Stimulated activated CD4-positive, alpha-beta T cell treated with anti-CD3 and anti-CD28 coated beads, Interleukin-15, amount 100 ng/mL, for 48 hours (primary cell): ENCODE results near the gene ABHD6.
"Not testable (repeated sequence)": the region's sequence is repeated elsewhere in the genome, so short reads cannot be mapped to it uniquely, and the experiment has no call there.

Experiments
- DNase-seq, 2 donors: peaks; one replicate each; pipeline ENCODE4 v3.0.0-alpha.2; 2020; ENCODE audit warnings: low read depth in 2 of 2

Gene ABHD6

GRCh38 chr3:58274027-58274614, 36.5 kb downstream of the ABHD6 start:
- no peak for DNase-seq

DNA sequence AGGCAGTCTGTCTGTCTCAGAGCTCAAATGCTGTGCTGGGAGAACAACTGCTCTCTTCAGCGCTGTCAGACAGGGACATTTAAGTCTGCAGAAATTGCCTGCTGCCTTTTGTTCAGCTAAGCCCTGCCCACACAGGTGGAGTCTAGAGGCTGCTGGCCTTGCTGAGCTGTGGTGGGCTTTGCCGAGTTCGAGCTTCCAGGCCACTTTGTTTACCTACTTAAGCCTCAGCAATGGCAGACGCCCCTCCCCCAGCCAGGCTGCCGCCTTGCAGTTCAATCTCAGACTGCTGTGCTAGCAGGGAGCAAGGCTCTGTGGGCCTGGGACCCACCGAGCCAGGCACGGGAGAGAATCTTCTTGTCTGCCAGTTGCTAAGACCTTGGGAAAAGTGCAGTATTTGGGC, 43.5 kb downstream of the ABHD6 start:
- DNase-seq: no peak

DNA sequence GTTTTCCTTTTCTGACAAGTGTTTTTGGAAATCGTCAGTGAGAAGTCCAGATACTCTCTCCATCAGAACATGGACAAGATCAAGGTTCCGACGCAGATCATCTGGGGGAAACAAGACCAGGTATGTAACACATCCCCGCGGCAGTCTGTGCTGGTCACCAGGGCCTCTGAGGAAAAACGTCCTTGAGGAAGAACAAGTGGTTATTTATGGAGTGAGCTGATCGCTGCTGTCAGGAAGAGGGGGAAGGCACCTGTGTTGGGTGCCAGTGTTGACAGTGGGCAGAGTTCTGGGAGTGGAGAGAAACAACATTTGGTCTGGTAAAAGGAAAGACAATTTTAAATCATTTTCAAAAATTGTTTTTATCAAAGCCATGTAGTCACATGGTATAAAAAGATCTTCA, 47.7 kb downstream of the ABHD6 start:
- no peak for DNase-seq

GRCh38 chr3:58287354-58287753, 49.8 kb downstream of the ABHD6 start:
- no peak for DNase-seq

- no peak for DNase-seq
Observed at GRCh38 chr3:58288011-58288728, 50.6 kb downstream of the ABHD6 start.

- not testable (repeated sequence) for DNase-seq
Observed at GRCh38 chr3:58288964-58289613, 51.5 kb downstream of the ABHD6 start.

DNA sequence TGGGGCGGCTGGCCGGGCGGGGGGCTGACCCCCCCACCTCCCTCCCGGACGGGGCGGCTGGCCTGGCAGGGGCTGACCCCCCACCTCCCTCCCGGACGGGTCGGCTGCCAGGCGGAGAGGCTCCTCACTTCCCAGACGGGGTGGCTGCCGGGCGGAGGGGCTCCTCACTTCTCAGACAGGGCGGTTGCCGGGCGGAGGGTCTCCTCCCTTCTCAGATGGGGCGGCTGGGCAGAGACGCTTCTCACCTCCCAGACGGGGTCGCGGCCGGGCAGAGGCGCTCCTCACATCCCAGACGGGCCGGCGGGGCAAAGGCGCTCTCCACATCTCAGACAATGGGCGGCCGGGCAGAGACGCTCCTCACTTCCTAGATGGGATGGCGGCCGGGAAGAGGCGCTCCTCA, 52.9 kb downstream of the ABHD6 start:
- DNase-seq: not testable (repeated sequence)

GRCh38 chr3:58291671-58292338, 54.2 kb downstream of the ABHD6 start:
- no peak for DNase-seq

DNA sequence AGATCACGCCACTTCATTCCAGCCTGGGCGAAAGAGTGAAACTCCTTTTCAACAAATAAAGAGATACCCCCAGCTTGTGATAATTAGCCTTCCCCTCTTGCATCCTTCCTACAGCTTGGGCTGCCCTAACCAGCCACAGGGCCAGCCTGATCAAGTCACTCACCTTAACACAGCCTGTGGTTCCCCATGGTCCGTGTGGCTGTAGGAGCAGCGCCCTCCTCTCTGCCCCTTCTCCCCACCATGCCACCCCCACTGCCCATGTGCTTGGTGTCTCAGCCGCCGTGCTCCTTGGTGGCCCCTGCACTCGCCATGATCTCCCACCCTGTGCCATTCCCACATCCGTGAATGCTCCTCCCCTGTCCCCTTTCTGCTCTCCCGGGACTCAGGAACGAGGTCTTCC, 55.3 kb downstream of the ABHD6 start:
- DNase-seq: no peak

GRCh38 chr3:58293516-58293915, 55.9 kb downstream of the ABHD6 start:
- no peak for DNase-seq

- DNase-seq: no peak
Observed at GRCh38 chr3:58296269-58296668, 58.7 kb downstream of the ABHD6 start.

- no peak for DNase-seq
Observed at GRCh38 chr3:58296843-58297242, 59.3 kb downstream of the ABHD6 start.

DNA sequence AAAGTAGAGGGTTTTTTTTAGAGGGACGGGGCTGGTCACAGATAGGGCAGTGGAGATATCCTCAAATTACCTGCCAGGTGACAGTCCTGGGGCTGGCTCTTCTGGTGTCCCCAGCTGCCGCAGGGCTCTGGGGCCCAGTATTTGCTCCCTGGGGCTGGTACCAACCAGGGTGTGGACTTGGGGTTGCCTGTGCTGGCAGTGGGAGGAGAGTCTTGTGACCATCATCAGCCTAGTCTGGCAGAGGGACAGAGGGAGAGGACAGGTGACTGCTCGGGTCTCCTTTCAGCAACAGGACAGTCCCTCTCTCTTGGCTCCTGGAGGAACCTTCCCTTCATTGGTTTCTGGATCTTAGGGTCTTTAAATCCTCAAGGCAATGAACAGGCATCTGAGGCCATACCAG, 60.6 kb downstream of the ABHD6 start:
- no peak for DNase-seq

DNA sequence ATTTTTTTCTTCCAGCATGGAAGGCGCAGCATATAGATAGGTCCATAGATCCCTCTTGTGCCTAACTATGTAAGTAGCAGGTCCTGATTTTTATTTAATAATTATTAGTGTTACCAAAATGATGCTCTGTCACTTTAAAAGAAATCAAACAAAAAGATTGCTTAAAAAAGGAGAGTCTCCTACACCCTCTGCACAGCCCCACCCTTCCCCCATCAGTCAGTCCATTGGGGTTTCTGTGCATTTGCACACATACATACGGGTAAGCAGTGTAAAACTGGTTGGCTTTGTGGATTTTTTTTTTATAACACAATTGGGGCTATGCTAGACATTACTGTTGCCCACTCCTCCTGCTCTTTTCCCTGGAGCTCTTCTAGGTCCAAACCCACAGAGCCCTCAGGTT, 61.5 kb downstream of the ABHD6 start:
- no peak for DNase-seq

DNA sequence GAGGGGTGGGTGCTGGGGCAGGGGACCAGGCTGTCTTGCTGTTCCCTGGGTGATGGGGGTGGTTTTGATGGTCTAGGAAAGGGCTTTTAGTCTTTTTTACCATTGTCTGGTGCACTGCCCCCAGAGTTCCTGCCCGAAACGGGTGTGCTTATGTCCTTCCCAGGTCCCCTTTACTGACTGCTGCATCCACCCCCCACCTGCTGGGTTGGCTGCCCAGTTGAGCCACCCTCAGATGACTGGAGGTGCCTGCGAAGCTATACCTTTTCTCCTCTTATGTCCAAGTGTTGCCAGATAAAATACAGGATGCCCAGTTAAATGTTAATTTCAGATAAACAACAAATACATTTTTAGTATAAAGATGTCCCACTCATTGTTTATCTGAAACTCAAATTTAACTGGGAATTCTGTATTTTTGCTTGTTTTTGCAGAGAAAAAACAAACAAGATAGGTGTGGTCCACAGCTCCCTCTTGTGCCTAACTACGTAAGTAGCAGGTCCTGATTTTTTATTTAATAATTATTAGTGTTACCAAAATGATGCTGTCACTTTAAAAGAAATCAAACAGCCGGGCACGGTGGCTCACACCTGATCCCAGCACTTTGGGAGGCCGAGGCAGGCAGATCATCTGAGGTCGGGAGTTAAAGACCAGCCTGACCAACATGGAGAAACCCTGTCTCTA, 62.4 kb downstream of the ABHD6 start:
- DNase-seq: no peak

- DNase-seq: peak; percentile 98
Observed at GRCh38 chr3:58305882-58306711, 68.5 kb downstream of the ABHD6 start, which contains the start of the genes HTD2 and RPP14. TSS of gene HTD2 (plus strand) at chr3:58306520. CDS start at chr3:58317614, 11,094 bp downstream. TSS of gene RPP14 (plus strand) at chr3:58306245. CDS start at chr3:58310330, 4,085 bp downstream.

- DNase-seq: peak in 1 of 2 donors; percentile 22
Observed at GRCh38 chr3:58307639-58308215, 70.1 kb downstream of the ABHD6 start.

DNA sequence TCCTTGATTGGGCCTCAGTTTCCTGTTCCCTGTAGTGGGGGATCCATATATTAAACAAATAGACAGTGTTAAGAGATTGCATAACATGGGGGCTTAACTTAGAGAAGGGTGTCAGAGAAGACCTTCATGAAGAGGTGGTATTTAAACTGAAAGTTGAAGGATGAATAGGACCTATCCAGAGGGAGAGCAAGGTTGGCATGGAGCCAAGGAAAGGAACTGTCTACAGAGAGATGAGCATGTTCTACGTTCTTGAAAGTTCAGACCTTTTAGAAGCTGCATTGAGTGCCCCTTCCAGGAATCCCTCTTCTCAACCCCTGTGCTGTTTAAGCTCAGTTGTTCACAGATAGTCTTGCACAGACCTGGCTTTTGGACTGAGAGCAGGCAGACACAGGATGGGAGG, 71.1 kb downstream of the ABHD6 start:
- DNase-seq: no peak

GRCh38 chr3:58317811-58318210, 80.2 kb downstream of the ABHD6 start:
- DNase-seq: no peak

DNA sequence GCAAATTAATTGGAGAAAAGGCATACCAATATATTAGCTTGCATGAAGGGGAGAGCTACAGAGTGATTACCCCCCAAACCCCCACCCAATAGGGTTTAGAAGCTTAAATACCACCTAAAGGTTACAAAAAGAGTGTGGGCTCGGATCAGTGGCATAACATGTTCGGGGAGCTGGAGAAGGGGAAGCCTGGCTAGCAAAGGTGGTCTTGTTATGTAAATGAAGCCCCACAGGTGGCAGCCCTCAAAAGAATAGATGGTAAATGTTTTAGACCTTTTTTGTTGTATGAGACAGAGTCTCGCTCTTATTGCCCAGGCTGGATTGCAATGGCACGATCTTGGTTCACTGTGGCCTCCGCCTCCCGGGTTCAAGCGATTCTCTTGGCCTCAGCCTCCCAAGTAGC, 84.2 kb downstream of the ABHD6 start:
- no peak for DNase-seq

DNA sequence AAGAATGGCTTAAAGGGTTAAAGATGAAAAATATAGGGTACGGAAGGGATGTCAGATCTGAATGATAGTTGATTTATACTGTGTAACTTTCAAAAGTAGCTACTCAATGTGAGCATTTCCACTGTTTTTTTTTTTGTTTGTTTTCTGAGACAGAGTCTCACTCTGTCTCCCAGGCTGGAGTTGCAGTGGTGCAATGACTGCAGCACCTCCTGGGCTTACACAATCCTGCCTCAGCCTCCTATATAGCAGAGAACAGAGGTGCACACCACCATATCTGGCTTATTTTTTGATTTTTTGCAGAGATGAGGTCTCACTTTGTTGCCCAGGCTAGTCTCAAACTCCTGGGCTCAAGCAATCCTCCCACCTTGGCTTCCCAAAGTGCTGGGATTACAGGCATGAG, 85.2 kb downstream of the ABHD6 start:
- DNase-seq: no peak
